GM23338 (cell line): Measurements from ENCODE around the gene LRRC4B. TPM values are rescaled to one million over a fixed set of nuclear protein-coding genes. Genes with fewer than 3 reads are reported as not detected.

Source experiments
- ATAC-seq: fragments of 200-7000 bp; cut with Tn5 transposase; 3 replicates; pipeline ENCODE4 v1.9.1; 2020
- DNase-seq: peaks from one replicate; pipeline ENCODE4 v3.0.0-alpha.2; 2015; ENCODE audit warnings: low spot score
- H2AFZ ChIP-seq: fragments of 200-600 bp; sonication (generic); 2 replicates; pipeline ENCODE4 v1.8.0; 2016; ENCODE audit warnings: antibody characterized with exemption, mild to moderate bottlenecking, moderate library complexity
- H3F3A ChIP-seq: fragments of 200-600 bp; sonication (generic); replicated peaks from 2 replicates; pipeline ENCODE4 v1.8.0; 2017; ENCODE audit warnings: antibody characterized with exemption, mixed run types, low read depth
- H3K27ac ChIP-seq: fragments of 200-600 bp; sonication (generic); 2 replicates; pipeline ENCODE4 v1.6.1; 2016; ENCODE audit warnings: low read depth
- H3K27me3 ChIP-seq: fragments of 200-600 bp; sonication (generic); 2 replicates; pipeline ENCODE4 v1.8.0; 2016; ENCODE audit warnings: mild to moderate bottlenecking, mixed run types, moderate library complexity; ENCODE audit not compliant: insufficient read depth
- H3K36me3 ChIP-seq: fragments of 200-600 bp; sonication (generic); 2 replicates; pipeline ENCODE4 v1.8.0; 2016; ENCODE audit warnings: mild to moderate bottlenecking; ENCODE audit not compliant: insufficient read depth
- H3K4me1 ChIP-seq: fragments of 200-600 bp; sonication (generic); 2 replicates; pipeline ENCODE4 v1.8.0; 2016; ENCODE audit warnings: mild to moderate bottlenecking, moderate library complexity; ENCODE audit not compliant: insufficient read depth
- H3K4me2 ChIP-seq: fragments of 200-600 bp; sonication (generic); 2 replicates; pipeline ENCODE4 v1.7.1; 2017; ENCODE audit warnings: mixed run types
- H3K4me3 ChIP-seq: fragments of 200-600 bp; sonication (generic); 2 replicates; pipeline ENCODE4 v1.6.1; 2016; ENCODE audit warnings: mixed run types
- H3K79me2 ChIP-seq: fragments of 200-600 bp; sonication (generic); replicated peaks from 2 replicates; pipeline ENCODE4 v1.8.0; 2017; ENCODE audit warnings: mild to moderate bottlenecking; ENCODE audit not compliant: insufficient read depth
- H3K9me2 ChIP-seq: fragments of 200-600 bp; sonication (generic); 2 replicates; pipeline ENCODE4 v1.8.0; 2017; ENCODE audit not compliant: insufficient read depth
- H4K20me1 ChIP-seq: fragments of 200-600 bp; sonication (generic); replicated peaks from 2 replicates; pipeline ENCODE4 v1.8.0; 2017; ENCODE audit warnings: mild to moderate bottlenecking; ENCODE audit not compliant: insufficient read depth
- H3K27ac Mint-ChIP-seq: 2 replicates; pipeline ENCODE4 v1.8.0; 2020; ENCODE audit warnings: inconsistent platforms, mild to moderate bottlenecking, moderate library complexity, mixed read lengths
- H3K27me3 Mint-ChIP-seq: 3 replicates; pipeline ENCODE4 v1.8.0; 2022; ENCODE audit warnings: low read depth, mild to moderate bottlenecking, moderate library complexity, mixed read lengths, inconsistent platforms; ENCODE audit not compliant: insufficient read depth, poor library complexity
- H3K36me3 Mint-ChIP-seq: 3 replicates; pipeline ENCODE4 v1.8.0; 2021; ENCODE audit warnings: low read depth, mild to moderate bottlenecking, inconsistent platforms, moderate library complexity, mixed read lengths
- H3K4me1 Mint-ChIP-seq: 3 replicates; pipeline ENCODE4 v1.8.0; 2020; ENCODE audit warnings: mild to moderate bottlenecking, inconsistent platforms, mixed read lengths
- H3K4me3 Mint-ChIP-seq: 3 replicates; pipeline ENCODE4 v1.8.0; 2021; ENCODE audit warnings: moderate library complexity, mild to moderate bottlenecking, inconsistent platforms, mixed read lengths
- H3K9me3 Mint-ChIP-seq: 3 replicates; pipeline ENCODE4 v1.8.0; 2020; ENCODE audit warnings: moderate library complexity, mild to moderate bottlenecking, inconsistent platforms, mixed read lengths
- CREB1 ChIP-seq: fragments of 250-450 bp; sonication (Bioruptor Pico); IDR thresholded peaks from 2 replicates; pipeline ENCODE4 v1.5.0; 2020; ENCODE audit warnings: low read depth, mild to moderate bottlenecking, moderate library complexity
- EZH2 ChIP-seq: fragments of 200-600 bp; sonication (generic); IDR thresholded peaks from one replicate; pipeline ENCODE4 v1.8.0; 2017; ENCODE audit warnings: antibody characterized with exemption, mild to moderate bottlenecking, low read depth; ENCODE audit not compliant: unreplicated experiment
- EZH2phosphoT487 ChIP-seq: fragments of 200-600 bp; sonication (generic); IDR thresholded peaks from one replicate; pipeline ENCODE4 v1.8.1; 2018; ENCODE audit warnings: antibody characterized with exemption; ENCODE audit not compliant: unreplicated experiment
- JUNB ChIP-seq: IDR thresholded peaks from one replicate; pipeline ENCODE4 v1.6.1; 2016; ENCODE audit warnings: antibody characterized with exemption; ENCODE audit not compliant: unreplicated experiment
- NANOG ChIP-seq: IDR thresholded peaks from 2 replicates; pipeline ENCODE4 v1.6.1; 2016; ENCODE audit warnings: antibody characterized with exemption, borderline replicate concordance
- POLR2AphosphoS5 ChIP-seq: IDR thresholded peaks from 2 replicates; pipeline ENCODE4 v1.6.1; 2016; ENCODE audit warnings: antibody characterized with exemption, low read depth
- STAT1 ChIP-seq: IDR thresholded peaks from one replicate; pipeline ENCODE4 v1.6.1; 2016; ENCODE audit warnings: antibody characterized with exemption; ENCODE audit not compliant: unreplicated experiment
- ZNF114 ChIP-seq: fragments of 250-450 bp; sonication (Bioruptor Pico); IDR thresholded peaks from 2 replicates; pipeline ENCODE4 v1.5.0; 2020; ENCODE audit warnings: mild to moderate bottlenecking, moderate library complexity
- ZNF331 ChIP-seq: fragments of 250-450 bp; sonication (Bioruptor Pico); IDR thresholded peaks from 2 replicates; pipeline ENCODE4 v1.5.0; 2020; ENCODE audit warnings: low read depth, mild to moderate bottlenecking, moderate library complexity
- polyA plus RNA-seq: library from polyadenylated mRNA; unstranded; fragments of >200 nt; fragmentation: Nextera tagmentation; extraction: Ambion mirVana; gene quantifications from 2 replicates; pipeline ENCODE4 v1.2.1, GENCODE V29; 2016
- total RNA-seq: library from RNA; depleted of rRNA; stranded (reverse); fragments of >200 nt; shearing (Covaris generic); gene quantifications from 2 replicates; pipeline ENCODE4 v1.2.3, GENCODE V29; 2014
- TF ChIP-seq, protein P1 (sequence below): IDR thresholded peaks from one replicate; pipeline ENCODE4 v1.6.1; 2018; ENCODE audit warnings: antibody characterized with exemption; ENCODE audit not compliant: unreplicated experiment
- TF ChIP-seq, protein P2 (sequence below): IDR thresholded peaks from 2 replicates; pipeline ENCODE4 v1.6.1; 2016; ENCODE audit warnings: antibody characterized with exemption
- TF ChIP-seq, protein P3 (sequence below), 2 experiments: fragments of 200-600 bp in 1 of 2; sonication (generic) in 1 of 2; conservative IDR thresholded peaks; 2 replicates each; pipeline versions ENCODE4 v1.5.1 to v1.6.1; 2016 to 2017; ENCODE audit warnings: antibody characterized with exemption in 2 of 2, low read depth in 2 of 2, mild to moderate bottlenecking in 2 of 2, moderate library complexity in 1 of 2
- TF ChIP-seq, protein P4 (sequence below): fragments of 250-450 bp; sonication (Bioruptor Pico); IDR thresholded peaks from 2 replicates; pipeline ENCODE4 v1.5.0; 2020; ENCODE audit warnings: mild to moderate bottlenecking, moderate library complexity

LRRC4B gene
- total and polyA plus RNA-seq, 2 experiments from 2014 or later: 2.0 to 13.2 TPM

DNA sequence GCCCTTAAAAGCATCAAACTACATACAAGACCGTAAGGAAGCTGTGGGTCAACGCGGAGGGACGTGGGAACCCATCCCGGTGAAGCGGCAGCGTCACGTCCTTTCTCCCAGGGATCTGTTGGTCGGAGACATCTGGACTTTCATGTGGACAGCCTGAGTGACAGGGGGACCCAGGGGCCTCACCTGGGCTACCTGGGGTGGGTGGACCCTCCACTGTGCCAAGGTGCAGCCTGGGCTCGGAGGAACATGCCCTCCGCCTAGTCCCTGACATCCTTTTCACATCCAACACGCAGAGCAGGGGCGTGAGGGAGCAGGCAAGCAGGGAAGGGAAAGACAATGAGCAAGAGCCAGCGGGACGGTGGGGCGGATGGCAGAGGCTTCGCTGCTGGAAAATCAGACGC, 77.8 kb downstream of the LRRC4B start:
- H3K27ac Mint-ChIP-seq: no peak overlapping the region
- no peaks in the 10 kb centered on the region for H4K20me1 ChIP-seq
- H3K9me3 Mint-ChIP-seq: peaks cover 100% of the 10 kb centered on the region; the same call in 2 of the 3 replicates
- DNase-seq (no peak), ATAC-seq (no peak)
- no peak overlapping the region for H3K4me3 ChIP-seq
- no peak overlapping the region for H3K4me3 Mint-ChIP-seq
- peaks cover 63% of the 10 kb centered on the region for H3K36me3 Mint-ChIP-seq
- H3K27me3 ChIP-seq: peaks cover 87% of the 10 kb centered on the region
- H3F3A ChIP-seq: 0 out of 2 replicates have a peak, but pooled peaks cover 4% of the 10 kb centered on the region
- no peak overlapping the region for H3K27ac ChIP-seq
- H3K36me3 ChIP-seq: peaks cover 9% of the 10 kb centered on the region
- no peaks in the 10 kb centered on the region for H3K9me2 ChIP-seq
- no peaks in the 10 kb centered on the region; the same call in 2 of the 3 replicates for H3K4me1 Mint-ChIP-seq
- H3K4me2 ChIP-seq: no peak overlapping the region
- H3K27me3 Mint-ChIP-seq: peaks cover 6% of the 10 kb centered on the region
- H3K79me2 ChIP-seq: no peaks in the 10 kb centered on the region
- peaks cover 19% of the 10 kb centered on the region; the same call in 1 of the 2 replicates for H3K4me1 ChIP-seq
- TF ChIP-seq CREB1 (no peak), ZNF331 (CRISPR knock-in tag) (no peak), NANOG (no peak), POLR2AphosphoS5 (no peak), STAT1 (no peak), EZH2 (no peak), JUNB (no peak), ZNF114 (no peak), EZH2phosphoT487 (no peak)
- TF ChIP-seq, protein P1, sequence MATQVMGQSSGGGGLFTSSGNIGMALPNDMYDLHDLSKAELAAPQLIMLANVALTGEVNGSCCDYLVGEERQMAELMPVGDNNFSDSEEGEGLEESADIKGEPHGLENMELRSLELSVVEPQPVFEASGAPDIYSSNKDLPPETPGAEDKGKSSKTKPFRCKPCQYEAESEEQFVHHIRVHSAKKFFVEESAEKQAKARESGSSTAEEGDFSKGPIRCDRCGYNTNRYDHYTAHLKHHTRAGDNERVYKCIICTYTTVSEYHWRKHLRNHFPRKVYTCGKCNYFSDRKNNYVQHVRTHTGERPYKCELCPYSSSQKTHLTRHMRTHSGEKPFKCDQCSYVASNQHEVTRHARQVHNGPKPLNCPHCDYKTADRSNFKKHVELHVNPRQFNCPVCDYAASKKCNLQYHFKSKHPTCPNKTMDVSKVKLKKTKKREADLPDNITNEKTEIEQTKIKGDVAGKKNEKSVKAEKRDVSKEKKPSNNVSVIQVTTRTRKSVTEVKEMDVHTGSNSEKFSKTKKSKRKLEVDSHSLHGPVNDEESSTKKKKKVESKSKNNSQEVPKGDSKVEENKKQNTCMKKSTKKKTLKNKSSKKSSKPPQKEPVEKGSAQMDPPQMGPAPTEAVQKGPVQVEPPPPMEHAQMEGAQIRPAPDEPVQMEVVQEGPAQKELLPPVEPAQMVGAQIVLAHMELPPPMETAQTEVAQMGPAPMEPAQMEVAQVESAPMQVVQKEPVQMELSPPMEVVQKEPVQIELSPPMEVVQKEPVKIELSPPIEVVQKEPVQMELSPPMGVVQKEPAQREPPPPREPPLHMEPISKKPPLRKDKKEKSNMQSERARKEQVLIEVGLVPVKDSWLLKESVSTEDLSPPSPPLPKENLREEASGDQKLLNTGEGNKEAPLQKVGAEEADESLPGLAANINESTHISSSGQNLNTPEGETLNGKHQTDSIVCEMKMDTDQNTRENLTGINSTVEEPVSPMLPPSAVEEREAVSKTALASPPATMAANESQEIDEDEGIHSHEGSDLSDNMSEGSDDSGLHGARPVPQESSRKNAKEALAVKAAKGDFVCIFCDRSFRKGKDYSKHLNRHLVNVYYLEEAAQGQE: no peak
- TF ChIP-seq, protein P2, sequence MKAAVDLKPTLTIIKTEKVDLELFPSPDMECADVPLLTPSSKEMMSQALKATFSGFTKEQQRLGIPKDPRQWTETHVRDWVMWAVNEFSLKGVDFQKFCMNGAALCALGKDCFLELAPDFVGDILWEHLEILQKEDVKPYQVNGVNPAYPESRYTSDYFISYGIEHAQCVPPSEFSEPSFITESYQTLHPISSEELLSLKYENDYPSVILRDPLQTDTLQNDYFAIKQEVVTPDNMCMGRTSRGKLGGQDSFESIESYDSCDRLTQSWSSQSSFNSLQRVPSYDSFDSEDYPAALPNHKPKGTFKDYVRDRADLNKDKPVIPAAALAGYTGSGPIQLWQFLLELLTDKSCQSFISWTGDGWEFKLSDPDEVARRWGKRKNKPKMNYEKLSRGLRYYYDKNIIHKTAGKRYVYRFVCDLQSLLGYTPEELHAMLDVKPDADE: no peak
- TF ChIP-seq, protein P3, sequence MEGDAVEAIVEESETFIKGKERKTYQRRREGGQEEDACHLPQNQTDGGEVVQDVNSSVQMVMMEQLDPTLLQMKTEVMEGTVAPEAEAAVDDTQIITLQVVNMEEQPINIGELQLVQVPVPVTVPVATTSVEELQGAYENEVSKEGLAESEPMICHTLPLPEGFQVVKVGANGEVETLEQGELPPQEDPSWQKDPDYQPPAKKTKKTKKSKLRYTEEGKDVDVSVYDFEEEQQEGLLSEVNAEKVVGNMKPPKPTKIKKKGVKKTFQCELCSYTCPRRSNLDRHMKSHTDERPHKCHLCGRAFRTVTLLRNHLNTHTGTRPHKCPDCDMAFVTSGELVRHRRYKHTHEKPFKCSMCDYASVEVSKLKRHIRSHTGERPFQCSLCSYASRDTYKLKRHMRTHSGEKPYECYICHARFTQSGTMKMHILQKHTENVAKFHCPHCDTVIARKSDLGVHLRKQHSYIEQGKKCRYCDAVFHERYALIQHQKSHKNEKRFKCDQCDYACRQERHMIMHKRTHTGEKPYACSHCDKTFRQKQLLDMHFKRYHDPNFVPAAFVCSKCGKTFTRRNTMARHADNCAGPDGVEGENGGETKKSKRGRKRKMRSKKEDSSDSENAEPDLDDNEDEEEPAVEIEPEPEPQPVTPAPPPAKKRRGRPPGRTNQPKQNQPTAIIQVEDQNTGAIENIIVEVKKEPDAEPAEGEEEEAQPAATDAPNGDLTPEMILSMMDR (conservative IDR thresholded peaks at IDR 0.05; ENCODE audit: low read depth in 2 of 2): no peak
- TF ChIP-seq, protein P4, sequence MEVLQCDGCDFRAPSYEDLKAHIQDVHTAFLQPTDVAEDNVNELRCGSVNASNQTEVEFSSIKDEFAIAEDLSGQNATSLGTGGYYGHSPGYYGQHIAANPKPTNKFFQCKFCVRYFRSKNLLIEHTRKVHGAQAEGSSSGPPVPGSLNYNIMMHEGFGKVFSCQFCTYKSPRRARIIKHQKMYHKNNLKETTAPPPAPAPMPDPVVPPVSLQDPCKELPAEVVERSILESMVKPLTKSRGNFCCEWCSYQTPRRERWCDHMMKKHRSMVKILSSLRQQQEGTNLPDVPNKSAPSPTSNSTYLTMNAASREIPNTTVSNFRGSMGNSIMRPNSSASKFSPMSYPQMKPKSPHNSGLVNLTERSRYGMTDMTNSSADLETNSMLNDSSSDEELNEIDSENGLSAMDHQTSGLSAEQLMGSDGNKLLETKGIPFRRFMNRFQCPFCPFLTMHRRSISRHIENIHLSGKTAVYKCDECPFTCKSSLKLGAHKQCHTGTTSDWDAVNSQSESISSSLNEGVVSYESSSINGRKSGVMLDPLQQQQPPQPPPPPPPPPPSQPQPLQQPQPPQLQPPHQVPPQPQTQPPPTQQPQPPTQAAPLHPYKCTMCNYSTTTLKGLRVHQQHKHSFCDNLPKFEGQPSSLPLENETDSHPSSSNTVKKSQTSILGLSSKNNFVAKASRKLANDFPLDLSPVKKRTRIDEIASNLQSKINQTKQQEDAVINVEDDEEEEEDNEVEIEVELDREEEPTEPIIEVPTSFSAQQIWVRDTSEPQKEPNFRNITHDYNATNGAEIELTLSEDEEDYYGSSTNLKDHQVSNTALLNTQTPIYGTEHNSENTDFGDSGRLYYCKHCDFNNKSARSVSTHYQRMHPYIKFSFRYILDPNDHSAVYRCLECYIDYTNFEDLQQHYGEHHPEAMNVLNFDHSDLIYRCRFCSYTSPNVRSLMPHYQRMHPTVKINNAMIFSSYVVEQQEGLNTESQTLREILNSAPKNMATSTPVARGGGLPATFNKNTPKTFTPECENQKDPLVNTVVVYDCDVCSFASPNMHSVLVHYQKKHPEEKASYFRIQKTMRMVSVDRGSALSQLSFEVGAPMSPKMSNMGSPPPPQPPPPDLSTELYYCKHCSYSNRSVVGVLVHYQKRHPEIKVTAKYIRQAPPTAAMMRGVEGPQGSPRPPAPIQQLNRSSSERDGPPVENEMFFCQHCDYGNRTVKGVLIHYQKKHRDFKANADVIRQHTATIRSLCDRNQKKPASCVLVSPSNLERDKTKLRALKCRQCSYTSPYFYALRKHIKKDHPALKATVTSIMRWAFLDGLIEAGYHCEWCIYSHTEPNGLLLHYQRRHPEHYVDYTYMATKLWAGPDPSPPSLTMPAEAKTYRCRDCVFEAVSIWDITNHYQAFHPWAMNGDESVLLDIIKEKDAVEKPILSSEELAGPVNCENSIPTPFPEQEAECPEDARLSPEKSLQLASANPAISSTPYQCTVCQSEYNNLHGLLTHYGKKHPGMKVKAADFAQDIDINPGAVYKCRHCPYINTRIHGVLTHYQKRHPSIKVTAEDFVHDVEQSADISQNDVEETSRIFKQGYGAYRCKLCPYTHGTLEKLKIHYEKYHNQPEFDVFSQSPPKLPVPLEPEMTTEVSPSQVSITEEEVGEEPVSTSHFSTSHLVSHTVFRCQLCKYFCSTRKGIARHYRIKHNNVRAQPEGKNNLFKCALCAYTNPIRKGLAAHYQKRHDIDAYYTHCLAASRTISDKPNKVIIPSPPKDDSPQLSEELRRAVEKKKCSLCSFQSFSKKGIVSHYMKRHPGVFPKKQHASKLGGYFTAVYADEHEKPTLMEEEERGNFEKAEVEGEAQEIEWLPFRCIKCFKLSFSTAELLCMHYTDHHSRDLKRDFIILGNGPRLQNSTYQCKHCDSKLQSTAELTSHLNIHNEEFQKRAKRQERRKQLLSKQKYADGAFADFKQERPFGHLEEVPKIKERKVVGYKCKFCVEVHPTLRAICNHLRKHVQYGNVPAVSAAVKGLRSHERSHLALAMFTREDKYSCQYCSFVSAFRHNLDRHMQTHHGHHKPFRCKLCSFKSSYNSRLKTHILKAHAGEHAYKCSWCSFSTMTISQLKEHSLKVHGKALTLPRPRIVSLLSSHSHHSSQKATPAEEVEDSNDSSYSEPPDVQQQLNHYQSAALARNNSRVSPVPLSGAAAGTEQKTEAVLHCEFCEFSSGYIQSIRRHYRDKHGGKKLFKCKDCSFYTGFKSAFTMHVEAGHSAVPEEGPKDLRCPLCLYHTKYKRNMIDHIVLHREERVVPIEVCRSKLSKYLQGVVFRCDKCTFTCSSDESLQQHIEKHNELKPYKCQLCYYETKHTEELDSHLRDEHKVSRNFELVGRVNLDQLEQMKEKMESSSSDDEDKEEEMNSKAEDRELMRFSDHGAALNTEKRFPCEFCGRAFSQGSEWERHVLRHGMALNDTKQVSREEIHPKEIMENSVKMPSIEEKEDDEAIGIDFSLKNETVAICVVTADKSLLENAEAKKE (CRISPR knock-in tag): no peak
- no peak overlapping the region for H2AFZ ChIP-seq
